Osteoblast (primary cell): ENCODE results near the gene HS6ST3. TPM values are rescaled to one million over a fixed set of nuclear protein-coding genes. Genes with fewer than 3 reads are reported as not detected.

Source experiments
- DNase-seq: peaks from one replicate; pipeline ENCODE4 v3.0.0; 2011; ENCODE audit warnings: low spot score, mixed read lengths; ENCODE audit not compliant: insufficient read length; ENCODE audit errors: missing footprints
- H2AFZ ChIP-seq: 2 replicates; pipeline ENCODE4 v1.6.0; 2011; ENCODE audit warnings: mild to moderate bottlenecking, low read length
- H3K27ac ChIP-seq: 2 replicates; pipeline ENCODE4 v1.5.1; 2011; ENCODE audit warnings: mild to moderate bottlenecking, low read depth, low read length, moderate library complexity
- H3K27me3 ChIP-seq: 2 replicates; pipeline ENCODE4 v1.6.0; 2012; ENCODE audit warnings: mild to moderate bottlenecking, control low read depth, inconsistent platforms, low read length, moderate library complexity; ENCODE audit not compliant: insufficient read depth
- H3K36me3 ChIP-seq: 2 replicates; pipeline ENCODE4 v1.5.1; 2011; ENCODE audit warnings: mild to moderate bottlenecking, low read length, control low read depth, moderate library complexity; ENCODE audit not compliant: insufficient read depth
- H3K4me1 ChIP-seq: 2 replicates; pipeline ENCODE4 v1.5.1; 2011; ENCODE audit warnings: mild to moderate bottlenecking, low read length, control low read depth, moderate library complexity; ENCODE audit not compliant: insufficient read depth
- H3K4me2 ChIP-seq: 2 replicates; pipeline ENCODE4 v1.6.0; 2011; ENCODE audit warnings: mild to moderate bottlenecking, low read length; ENCODE audit not compliant: insufficient read depth
- H3K4me3 ChIP-seq: fragments of 200-600 bp; sonication (generic); 3 replicates; pipeline ENCODE4 v1.5.1; 2012; ENCODE audit warnings: mild to moderate bottlenecking, low read length, inconsistent platforms; ENCODE audit not compliant: insufficient read depth
- H3K79me2 ChIP-seq: 2 replicates; pipeline ENCODE4 v1.6.0; 2012; ENCODE audit warnings: mild to moderate bottlenecking, low read length, control low read depth, inconsistent platforms; ENCODE audit not compliant: insufficient read depth
- H3K9me3 ChIP-seq: 2 replicates; pipeline ENCODE4 v1.5.1; 2011; ENCODE audit warnings: low read depth, low read length, control low read depth
- H4K20me1 ChIP-seq: 2 replicates; pipeline ENCODE4 v1.6.0; 2012; ENCODE audit warnings: mild to moderate bottlenecking, low read length, control low read depth; ENCODE audit not compliant: insufficient read depth
- total RNA-seq: library from RNA; depleted of rRNA; stranded (reverse); fragments of >200 nt; gene quantifications from 2 replicates; pipeline ENCODE4 v1.2.3, GENCODE V29; 2012
- TF ChIP-seq, protein P1 (sequence below): IDR thresholded peaks from 2 replicates; pipeline ENCODE4 v1.5.1; 2011; ENCODE audit warnings: mild to moderate bottlenecking, low read depth, low read length, moderate library complexity; ENCODE audit errors: extremely low read depth

HS6ST3 gene
- total RNA-seq, 1 donor = not detected

DNA sequence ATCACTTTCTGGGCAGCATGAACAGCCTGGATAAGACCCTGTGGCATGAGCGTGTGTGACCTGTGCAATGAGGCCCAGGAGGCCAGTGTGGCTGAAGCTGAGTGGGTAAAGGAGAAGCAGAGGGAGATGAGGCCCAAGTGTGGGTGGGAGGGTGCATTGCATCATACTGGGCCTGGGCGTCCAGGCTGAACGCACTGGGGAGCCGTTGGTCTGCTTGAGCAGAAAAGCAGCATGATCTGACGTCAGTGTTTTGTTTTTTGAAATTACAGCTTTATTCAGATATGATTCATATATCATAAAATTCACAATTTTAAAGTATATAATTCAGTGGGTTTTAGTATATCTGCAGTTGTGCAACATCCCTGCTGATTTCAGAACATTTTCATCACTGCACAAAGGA is 409.7 kb downstream of the HS6ST3 start:
- TF ChIP-seq, protein P1, sequence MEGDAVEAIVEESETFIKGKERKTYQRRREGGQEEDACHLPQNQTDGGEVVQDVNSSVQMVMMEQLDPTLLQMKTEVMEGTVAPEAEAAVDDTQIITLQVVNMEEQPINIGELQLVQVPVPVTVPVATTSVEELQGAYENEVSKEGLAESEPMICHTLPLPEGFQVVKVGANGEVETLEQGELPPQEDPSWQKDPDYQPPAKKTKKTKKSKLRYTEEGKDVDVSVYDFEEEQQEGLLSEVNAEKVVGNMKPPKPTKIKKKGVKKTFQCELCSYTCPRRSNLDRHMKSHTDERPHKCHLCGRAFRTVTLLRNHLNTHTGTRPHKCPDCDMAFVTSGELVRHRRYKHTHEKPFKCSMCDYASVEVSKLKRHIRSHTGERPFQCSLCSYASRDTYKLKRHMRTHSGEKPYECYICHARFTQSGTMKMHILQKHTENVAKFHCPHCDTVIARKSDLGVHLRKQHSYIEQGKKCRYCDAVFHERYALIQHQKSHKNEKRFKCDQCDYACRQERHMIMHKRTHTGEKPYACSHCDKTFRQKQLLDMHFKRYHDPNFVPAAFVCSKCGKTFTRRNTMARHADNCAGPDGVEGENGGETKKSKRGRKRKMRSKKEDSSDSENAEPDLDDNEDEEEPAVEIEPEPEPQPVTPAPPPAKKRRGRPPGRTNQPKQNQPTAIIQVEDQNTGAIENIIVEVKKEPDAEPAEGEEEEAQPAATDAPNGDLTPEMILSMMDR = no peak
- H3K4me2 ChIP-seq = no peak overlapping the region
- H3K79me2 ChIP-seq = no peaks in the 10 kb centered on the region
- no peaks in the 10 kb centered on the region for H4K20me1 ChIP-seq
- no peaks in the 10 kb centered on the region for H3K36me3 ChIP-seq
- no peak for DNase-seq
- no peaks in the 10 kb centered on the region for H3K27me3 ChIP-seq
- no peak overlapping the region for H3K4me3 ChIP-seq
- H3K4me1 ChIP-seq = no peaks in the 10 kb centered on the region
- H3K9me3 ChIP-seq = no peaks in the 10 kb centered on the region
- H2AFZ ChIP-seq = no peak overlapping the region
- no peak overlapping the region for H3K27ac ChIP-seq

DNA sequence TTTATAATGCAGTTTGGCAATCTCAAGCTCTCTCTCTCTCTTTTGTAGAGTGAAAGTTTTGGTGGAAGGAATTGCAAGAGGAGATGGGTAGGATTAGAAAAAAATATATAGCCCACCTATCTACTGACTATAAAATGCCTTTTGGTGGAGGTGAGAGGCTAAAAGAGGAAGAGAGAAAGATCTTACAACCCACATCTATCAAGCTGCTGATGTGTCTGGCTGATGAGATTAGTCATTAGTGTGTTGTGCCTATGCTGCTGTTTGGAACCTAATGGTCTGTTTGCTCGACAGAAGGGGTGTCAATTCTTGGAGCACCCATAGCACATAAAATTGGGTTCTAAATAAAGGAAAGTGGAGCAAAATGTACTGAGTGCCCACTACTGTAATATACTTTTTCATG is 411.0 kb downstream of the HS6ST3 start:
- H2AFZ ChIP-seq = no peak overlapping the region
- H3K9me3 ChIP-seq = no peaks in the 10 kb centered on the region
- TF ChIP-seq, protein P1 = no peak
- H3K4me2 ChIP-seq = no peak overlapping the region
- H3K36me3 ChIP-seq = no peaks in the 10 kb centered on the region
- DNase-seq = no peak
- H3K27ac ChIP-seq = no peak overlapping the region
- H4K20me1 ChIP-seq = no peaks in the 10 kb centered on the region
- H3K4me3 ChIP-seq = no peak overlapping the region
- H3K4me1 ChIP-seq = no peaks in the 10 kb centered on the region
- H3K79me2 ChIP-seq = no peaks in the 10 kb centered on the region
- no peaks in the 10 kb centered on the region for H3K27me3 ChIP-seq

DNA sequence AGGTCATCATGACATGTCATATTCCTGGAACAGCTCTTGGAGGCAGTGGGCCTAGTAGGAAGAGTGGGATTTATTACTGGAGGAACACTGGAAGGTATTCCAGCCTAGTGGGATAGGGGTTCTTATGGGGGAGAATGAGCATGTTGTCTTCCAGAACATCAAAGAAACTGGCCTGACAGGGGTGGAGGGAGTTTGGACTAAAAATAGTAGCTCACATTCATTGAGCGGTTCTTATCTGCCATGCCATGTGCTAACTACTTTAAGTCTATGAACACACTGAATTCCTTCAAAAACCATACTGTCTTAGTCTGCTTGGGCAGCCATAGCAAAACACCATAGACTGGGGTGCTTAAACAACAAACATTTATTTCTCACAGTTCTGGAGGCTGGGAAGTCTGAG is 413.6 kb downstream of the HS6ST3 start:
- Histone ChIP-seq H3K36me3 (no peaks in the 10 kb centered on the region), H3K4me1 (no peaks in the 10 kb centered on the region), H3K4me3 (no peak overlapping the region), H4K20me1 (no peaks in the 10 kb centered on the region), H3K27me3 (no peaks in the 10 kb centered on the region), H3K79me2 (no peaks in the 10 kb centered on the region), H2AFZ (no peak overlapping the region), H3K4me2 (no peak overlapping the region), H3K27ac (no peak overlapping the region), H3K9me3 (peaks cover 2% of the 10 kb centered on the region)
- DNase-seq = no peak
- TF ChIP-seq, protein P1 = no peak

DNA sequence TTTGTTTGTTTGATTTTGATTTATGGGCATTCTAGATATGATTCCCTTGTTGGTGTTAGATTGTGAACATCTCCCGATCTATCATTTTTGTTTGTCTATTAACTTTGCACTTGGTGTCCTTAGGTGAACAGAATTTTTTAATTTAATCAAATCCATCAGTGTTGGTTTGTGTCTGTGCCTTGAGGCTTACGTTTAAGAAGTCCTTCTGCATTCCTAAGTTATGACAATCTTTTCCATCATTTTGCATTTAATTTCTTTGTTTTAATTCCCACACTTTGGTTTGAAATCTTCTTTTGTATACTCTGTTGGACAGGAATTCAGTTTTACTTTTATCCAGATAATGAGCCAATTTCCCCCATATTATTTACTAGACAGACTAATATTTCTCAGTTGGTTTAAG is 421.7 kb downstream of the HS6ST3 start:
- Histone ChIP-seq H3K4me1 (no peaks in the 10 kb centered on the region), H3K27me3 (no peaks in the 10 kb centered on the region), H3K79me2 (no peaks in the 10 kb centered on the region)

More for the DNA sequence above, 421.7 kb downstream of the HS6ST3 start:
- no peak overlapping the region for H3K4me2 ChIP-seq
- H2AFZ ChIP-seq = no peak overlapping the region
- peaks cover 2% of the 10 kb centered on the region for H3K9me3 ChIP-seq
- no peak overlapping the region for H3K27ac ChIP-seq
- DNase-seq = no peak
- no peaks in the 10 kb centered on the region for H4K20me1 ChIP-seq
- H3K36me3 ChIP-seq = no peaks in the 10 kb centered on the region
- no peak overlapping the region for H3K4me3 ChIP-seq
- TF ChIP-seq, protein P1 = no peak
